ENCODE measurements around the gene RYR2.

RYR2 gene

GRCh38 chr1:237041795-237042525, at the start of gene RYR2:
Gene RYR2, plus strand, starts transcription at chr1:237042184. Its CDS starts 338 bp downstream, at chr1:237042522.
- DNase-seq: no peak

GRCh38 chr1:236992449-236992848, 49.5 kb upstream of the RYR2 start:
- no peak for DNase-seq

GRCh38 chr1:236994450-236994849, 47.5 kb upstream of the RYR2 start:
- no peak for DNase-seq

GRCh38 chr1:236997361-236997760, 44.6 kb upstream of the RYR2 start:
- no peak for DNase-seq

- no peak for DNase-seq
Observed at GRCh38 chr1:236997882-236998281, 44.1 kb upstream of the RYR2 start.

- DNase-seq: no peak
Observed at GRCh38 chr1:236998546-236998945, 43.4 kb upstream of the RYR2 start.

- no peak for DNase-seq
Observed at GRCh38 chr1:237000191-237000590, 41.8 kb upstream of the RYR2 start.

GRCh38 chr1:237003516-237003915, 38.5 kb upstream of the RYR2 start:
- DNase-seq: no peak

- no peak for DNase-seq
Observed at GRCh38 chr1:237004116-237004515, 37.9 kb upstream of the RYR2 start, which contains the start of gene MT1HL1. Gene MT1HL1, minus strand, starts transcription at chr1:237004441. Its CDS starts 69 bp downstream, at chr1:237004372.

- no peak for DNase-seq
Observed at GRCh38 chr1:237005674-237006073, 36.3 kb upstream of the RYR2 start.

GRCh38 chr1:237007147-237007881, 34.7 kb upstream of the RYR2 start:
- DNase-seq: no peak

GRCh38 chr1:237009611-237010010, 32.4 kb upstream of the RYR2 start:
- DNase-seq: no peak

- DNase-seq: no peak
Observed at GRCh38 chr1:237011432-237011831, 30.6 kb upstream of the RYR2 start.

- no peak for DNase-seq
Observed at GRCh38 chr1:237012361-237012760, 29.6 kb upstream of the RYR2 start.

GRCh38 chr1:237012788-237013383, 29.1 kb upstream of the RYR2 start:
- DNase-seq: no peak

- DNase-seq: no peak
Observed at GRCh38 chr1:237013608-237014007, 28.4 kb upstream of the RYR2 start.

GRCh38 chr1:237016626-237017025, 25.4 kb upstream of the RYR2 start:
- DNase-seq: no peak

GRCh38 chr1:237018896-237019295, 23.1 kb upstream of the RYR2 start:
- DNase-seq: no peak

- no peak for DNase-seq
Observed at GRCh38 chr1:237025358-237026074, 16.5 kb upstream of the RYR2 start.

- no peak for DNase-seq
Observed at GRCh38 chr1:237029240-237029639, 12.7 kb upstream of the RYR2 start.

- DNase-seq: no peak
Observed at GRCh38 chr1:237029850-237030535, 12.0 kb upstream of the RYR2 start.

GRCh38 chr1:237031480-237031879, 10.5 kb upstream of the RYR2 start:
- no peak for DNase-seq

GRCh38 chr1:237032029-237032428, 10.0 kb upstream of the RYR2 start:
- no peak for DNase-seq
